Peyer's patch (tissue), 4 donors: Measurements from ENCODE around the gene GLI2. TPM values are rescaled to one million over a fixed set of nuclear protein-coding genes. Genes with fewer than 3 reads are reported as not detected.

Experiments
- DNase-seq, 3 donors: peaks; one replicate each; pipeline ENCODE4 v3.0.0-alpha.2; 2017 to 2019
- H3K27ac ChIP-seq, 4 donors: fragments of 200-600 bp; sonication (generic); one replicate each; pipeline ENCODE4 v1.5.1; 2016 to 2019
- H3K27me3 ChIP-seq, 2 donors: fragments of 200-600 bp; sonication (generic); one replicate each; pipeline ENCODE4 v1.5.1; 2019
- H3K36me3 ChIP-seq, 3 donors: fragments of 200-600 bp; sonication (generic); one replicate each; pipeline ENCODE4 v1.5.1; 2016 to 2019
- H3K4me1 ChIP-seq, 4 donors: fragments of 200-600 bp; sonication (generic); one replicate each; pipeline ENCODE4 v1.5.1; 2016 to 2019
- H3K4me3 ChIP-seq, 4 donors: fragments of 200-600 bp; sonication (generic); 1 replicate in 3 of 4; 2 replicates in 1 of 4; pipeline ENCODE4 v1.5.1; 2016 to 2019; ENCODE audit warnings: mild to moderate bottlenecking in 1 of 4
- H3K9me3 ChIP-seq, 4 donors: fragments of 200-600 bp; sonication (generic); one replicate each; pipeline ENCODE4 v1.5.1; 2016 to 2019; ENCODE audit warnings: mild to moderate bottlenecking in 1 of 4
- CTCF ChIP-seq, 6 experiments: fragments of 450-650 bp in 4 of 6; fragments of 200-600 bp in 2 of 6; sonication (generic) in 1 of 6; IDR thresholded peaks; one replicate each; pipeline ENCODE4 v1.5.1; 2017 to 2019; ENCODE audit warnings: antibody characterized with exemption in 6 of 6, mild to moderate bottlenecking in 3 of 6, moderate library complexity in 1 of 6
- POLR2A ChIP-seq, 2 donors: fragments of 450-650 bp; IDR thresholded peaks; one replicate each; pipeline ENCODE4 v1.5.1; 2017; ENCODE audit warnings: antibody characterized with exemption in 2 of 2, mild to moderate bottlenecking in 2 of 2, moderate library complexity in 2 of 2
- total RNA-seq, 4 donors: library from RNA; depleted of rRNA; stranded (reverse); fragments of >200 nt; gene quantifications; one replicate each; pipeline ENCODE4 v1.1.0, GENCODE V29; 2016

Gene GLI2
- total RNA-seq, 4 donors from 2014 or later, result 0.18 to 5.8 (median 0.94) TPM

DNA sequence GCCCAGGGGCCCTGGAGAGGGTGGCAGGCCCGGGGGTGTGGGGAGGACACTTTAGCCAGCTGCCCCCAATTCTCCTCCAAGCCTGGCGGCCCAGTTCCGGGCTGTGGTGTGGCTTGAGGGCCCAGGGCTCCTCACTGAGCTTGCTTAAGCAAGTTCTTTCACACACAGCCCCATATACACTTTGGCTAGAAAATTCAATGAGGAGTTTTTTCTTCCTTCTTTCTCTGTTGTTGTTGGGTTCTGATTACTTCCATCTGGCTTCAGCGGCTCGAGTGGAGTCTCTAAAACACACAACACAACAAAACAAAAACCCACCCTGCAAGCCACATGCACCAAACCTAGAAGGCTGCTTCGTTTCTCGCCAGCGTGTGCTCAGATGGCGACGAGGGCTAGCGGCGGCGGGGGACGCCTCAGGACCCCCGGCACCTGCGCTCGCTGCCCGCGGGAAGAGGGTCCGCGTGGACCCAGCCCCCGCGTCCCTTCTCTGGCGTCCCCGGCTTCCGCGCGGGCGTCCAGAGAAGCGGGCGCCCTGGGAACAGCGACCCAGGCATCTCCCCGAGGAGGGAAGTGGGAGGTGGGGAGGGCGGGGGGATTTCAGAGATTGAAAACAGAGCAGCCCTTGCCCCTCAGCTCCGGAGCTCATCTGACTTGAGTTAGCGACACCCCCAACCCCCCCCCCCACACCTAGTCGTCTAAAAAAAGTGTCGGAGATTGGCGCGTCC is 577 bp upstream of the GLI2 start:
- no peaks in the 10 kb centered on the region for H3K9me3 ChIP-seq
- H3K4me1 ChIP-seq, result peaks cover 0 to 23% (median 0%) of the 10 kb centered on the region in 4 donors
- DNase-seq, result peak in 2 of 3 donors; percentile 31 to 34
- H3K27me3 ChIP-seq, result peaks cover 0 to 16% of the 10 kb centered on the region in 2 donors
- peak overlapping the region in 2 of 4 donors; percentile 41 to 51 for H3K4me3 ChIP-seq
- no peaks in the 10 kb centered on the region for H3K36me3 ChIP-seq
- peak overlapping the region in 3 of 4 donors; percentile 62 to 81 (median 77) for H3K27ac ChIP-seq
- TF ChIP-seq POLR2A (IDR thresholded peaks at IDR 0.05), result no peak
- no peak for TF ChIP-seq CTCF (IDR thresholded peaks at IDR 0.05)

DNA sequence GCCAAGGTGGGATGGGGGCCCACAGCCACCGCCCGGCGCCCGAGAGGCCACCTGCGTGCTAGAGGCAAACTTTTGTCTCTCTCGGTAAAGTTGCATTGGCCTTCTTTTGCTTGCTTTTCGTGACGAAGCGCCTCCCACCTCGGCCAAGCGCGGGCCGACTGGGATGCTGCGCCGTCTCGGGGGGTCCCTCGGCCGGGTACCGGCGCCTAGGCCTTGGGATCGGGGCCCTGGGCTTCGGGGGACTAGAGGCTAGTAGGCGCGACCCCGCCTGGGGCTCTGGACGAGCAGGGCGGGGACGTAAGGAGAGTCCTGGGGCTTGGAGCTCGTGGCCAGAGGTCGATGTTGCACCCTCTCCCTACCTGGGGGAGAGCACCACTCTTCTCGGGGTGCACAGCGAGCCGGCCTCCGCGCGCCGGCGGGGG is 545 bp downstream of the GLI2 start:
- H3K4me1 ChIP-seq, result peaks cover 0 to 23% (median 0%) of the 10 kb centered on the region in 4 donors
- H3K27ac ChIP-seq, result peak overlapping the region; percentile 16 to 81 (median 70)
- H3K4me3 ChIP-seq, result peak overlapping the region; percentile 22 to 51 (median 39)
- DNase-seq, result peak in 1 of 3 donors; percentile 42
- H3K36me3 ChIP-seq, result no peaks in the 10 kb centered on the region
- H3K27me3 ChIP-seq, result peaks cover 0 to 16% of the 10 kb centered on the region in 2 donors
- H3K9me3 ChIP-seq, result no peaks in the 10 kb centered on the region
- TF ChIP-seq POLR2A (IDR thresholded peaks at IDR 0.05) (no peak), CTCF (IDR thresholded peaks at IDR 0.05) (no peak)

DNA sequence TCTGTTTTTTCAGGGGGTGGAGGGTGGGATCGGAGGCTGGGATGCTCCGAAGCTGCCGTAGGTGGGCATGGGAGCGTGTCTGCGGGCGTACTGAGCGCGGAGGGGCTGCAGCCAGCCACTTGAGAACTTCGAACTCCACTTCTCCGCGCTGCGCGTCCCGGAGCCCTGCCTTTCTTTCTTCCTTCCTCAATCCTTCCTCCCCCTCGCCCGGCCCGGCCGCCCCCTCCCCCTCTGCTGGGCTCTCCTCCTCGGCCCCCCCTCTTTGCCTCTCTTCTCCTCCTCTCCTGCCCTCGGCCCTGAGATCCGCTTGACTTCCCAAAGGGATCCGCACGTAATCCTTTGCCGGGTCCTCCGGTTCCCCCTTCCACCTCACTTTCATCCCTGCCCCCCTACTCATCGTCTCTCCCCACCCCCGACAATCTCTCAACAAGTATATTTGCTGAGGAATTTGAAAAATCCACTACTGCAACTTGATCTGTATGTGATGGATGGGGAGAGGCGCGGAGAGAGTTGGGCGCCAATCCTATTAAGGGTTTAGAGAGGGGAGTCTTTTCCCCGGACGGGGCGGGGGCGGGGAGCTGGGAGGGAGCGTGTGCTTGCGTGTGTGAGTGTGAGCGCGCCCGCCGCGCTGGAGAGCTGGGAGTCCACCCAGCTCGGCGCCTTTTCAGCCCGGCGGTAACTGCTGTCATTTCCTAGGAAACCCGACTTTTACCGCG is 1.1 kb downstream of the GLI2 start:
- peak overlapping the region; percentile 22 to 51 (median 39) for H3K4me3 ChIP-seq
- no peaks in the 10 kb centered on the region for H3K36me3 ChIP-seq
- DNase-seq, result peak in 1 of 3 donors; percentile 48
- peak overlapping the region; percentile 16 to 81 (median 70) for H3K27ac ChIP-seq
- H3K4me1 ChIP-seq, result peaks cover 0 to 23% (median 0%) of the 10 kb centered on the region in 4 donors
- H3K27me3 ChIP-seq, result peaks cover 0 to 16% of the 10 kb centered on the region in 2 donors
- TF ChIP-seq CTCF (IDR thresholded peaks at IDR 0.05) (no peak), POLR2A (IDR thresholded peaks at IDR 0.05) (no peak)
- H3K9me3 ChIP-seq, result no peaks in the 10 kb centered on the region

- Histone ChIP-seq H3K4me1 (peaks cover 0 to 23% (median 0%) of the 10 kb centered on the region in 4 donors), H3K9me3 (no peaks in the 10 kb centered on the region), H3K27me3 (peaks cover 0 to 16% of the 10 kb centered on the region in 2 donors), H3K36me3 (no peaks in the 10 kb centered on the region), H3K27ac (peak overlapping the region in 3 of 4 donors; percentile 62 to 81 (median 77)), H3K4me3 (peak overlapping the region; percentile 22 to 51 (median 39))
- peak in 1 of 3 donors; percentile 43 for DNase-seq
- TF ChIP-seq CTCF (IDR thresholded peaks at IDR 0.05) (no peak), POLR2A (IDR thresholded peaks at IDR 0.05) (no peak)
Observed at GRCh38 chr2:120737340-120738101, 1.9 kb downstream of the GLI2 start.

DNA sequence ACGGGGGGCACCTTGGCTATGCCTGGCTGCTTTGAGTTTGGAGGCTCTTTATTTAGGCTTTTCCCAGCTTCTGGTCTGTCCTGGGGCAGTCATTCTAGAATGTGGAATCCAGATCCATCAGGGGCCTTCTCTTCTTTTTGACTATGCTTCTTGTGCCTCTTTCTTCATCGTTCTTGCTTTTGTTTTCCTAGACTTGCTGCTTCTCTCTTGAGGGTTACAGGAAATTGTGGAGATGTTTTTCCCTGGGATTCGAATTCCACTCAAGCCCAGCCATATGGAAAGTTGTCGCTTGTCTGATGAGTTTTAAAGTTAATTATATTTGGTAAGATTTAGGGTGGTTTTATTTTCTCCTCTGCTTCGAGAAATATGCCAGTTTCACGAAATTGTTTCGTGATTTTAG is 2.4 kb downstream of the GLI2 start:
- DNase-seq, result no peak
- no peak for TF ChIP-seq CTCF (IDR thresholded peaks at IDR 0.05)
- no peak for TF ChIP-seq POLR2A (IDR thresholded peaks at IDR 0.05)
- H3K9me3 ChIP-seq, result no peaks in the 10 kb centered on the region
- peak overlapping the region in 1 of 4 donors; percentile 51 for H3K4me3 ChIP-seq
- peaks cover 0 to 16% of the 10 kb centered on the region in 2 donors for H3K27me3 ChIP-seq
- peaks cover 0 to 23% (median 0%) of the 10 kb centered on the region in 4 donors for H3K4me1 ChIP-seq
- H3K27ac ChIP-seq, result peak overlapping the region in 3 of 4 donors; percentile 62 to 81 (median 77)
- no peaks in the 10 kb centered on the region for H3K36me3 ChIP-seq
